IPS-15b (cell line): ENCODE data around the gene SARDH.

ENCODE experiments used
- H3K27me3 ChIP-seq: one replicate; pipeline ENCODE4 v1.6.1; 2013; ENCODE audit warnings: low read length; ENCODE audit not compliant: control insufficient read depth, insufficient read depth
- H3K36me3 ChIP-seq: one replicate; pipeline ENCODE4 v1.6.1; 2013; ENCODE audit warnings: low read length; ENCODE audit not compliant: control insufficient read depth, insufficient read depth
- H3K4me1 ChIP-seq: one replicate; pipeline ENCODE4 v1.6.1; 2013; ENCODE audit warnings: mild to moderate bottlenecking, low read length; ENCODE audit not compliant: control insufficient read depth, insufficient read depth
- H3K4me3 ChIP-seq: one replicate; pipeline ENCODE4 v1.5.1; 2013; ENCODE audit warnings: low read depth, low read length
- H3K9ac ChIP-seq: one replicate; pipeline ENCODE4 v1.6.1; 2013; ENCODE audit warnings: low read depth, mild to moderate bottlenecking, low read length
- H3K9me3 ChIP-seq: one replicate; pipeline ENCODE4 v1.6.1; 2013; ENCODE audit warnings: mild to moderate bottlenecking, low read length; ENCODE audit not compliant: control insufficient read depth, insufficient read depth

Gene SARDH

DNA sequence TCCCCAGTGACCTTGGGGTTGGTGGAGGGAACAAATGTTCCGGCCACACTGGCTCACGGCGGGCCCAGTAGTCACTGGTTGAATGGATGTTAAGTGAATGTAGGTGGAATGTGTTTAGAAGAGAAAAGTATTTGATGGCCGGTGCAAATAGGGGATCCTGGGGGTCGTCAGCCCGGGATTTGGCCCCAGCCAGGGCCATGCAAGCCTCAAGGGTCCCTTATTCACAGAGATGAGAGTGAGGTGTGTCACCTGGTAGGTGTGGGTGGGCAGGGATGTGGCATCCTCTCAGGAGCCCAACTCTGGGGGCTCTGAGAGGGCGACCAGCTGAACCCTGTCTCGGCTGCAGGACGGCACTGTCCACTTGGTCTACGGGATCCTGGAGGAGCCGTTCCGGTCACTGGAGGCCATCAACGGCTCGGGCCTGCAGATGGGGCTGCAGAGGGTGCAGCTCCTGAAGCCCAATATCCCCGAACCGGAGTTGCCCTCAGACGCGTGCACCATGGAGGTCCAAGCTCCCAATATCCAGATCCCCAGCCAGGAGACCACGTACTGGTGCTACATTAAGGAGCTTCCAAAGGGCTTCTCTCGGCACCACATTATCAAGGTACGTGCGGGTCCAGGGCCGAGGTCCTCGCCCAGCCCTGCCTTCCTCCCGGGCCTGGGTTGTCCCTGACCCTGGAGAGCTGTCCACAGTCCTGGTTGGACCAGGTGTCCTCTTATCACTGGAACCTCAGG lies 96.1 kb downstream of the SARDH start:
- Histone ChIP-seq H3K4me3 (no peak overlapping the region), H3K27me3 (no peaks in the 10 kb centered on the region)

DNA sequence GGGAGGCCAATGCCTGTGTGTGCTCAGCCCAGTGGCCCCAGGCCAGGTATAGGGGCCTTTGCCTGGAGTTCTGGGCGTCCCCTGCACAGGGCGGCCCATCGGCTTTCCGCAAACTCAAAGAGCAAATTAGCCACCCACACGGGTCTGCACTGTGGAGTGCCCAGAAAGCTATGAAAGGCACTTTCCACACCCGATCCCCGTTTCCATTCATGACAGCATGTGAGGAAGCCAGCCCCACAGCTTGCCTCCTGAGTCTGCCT lies 96.8 kb downstream of the SARDH start:
- no peaks in the 10 kb centered on the region for H3K27me3 ChIP-seq
- H3K9me3 ChIP-seq: no peaks in the 10 kb centered on the region
- H3K36me3 ChIP-seq: no peaks in the 10 kb centered on the region

More for the DNA sequence above, 96.1 kb downstream of the SARDH start:
- Histone ChIP-seq H3K36me3 (no peaks in the 10 kb centered on the region), H3K4me1 (no peaks in the 10 kb centered on the region), H3K9me3 (no peaks in the 10 kb centered on the region), H3K9ac (no peak overlapping the region)

DNA sequence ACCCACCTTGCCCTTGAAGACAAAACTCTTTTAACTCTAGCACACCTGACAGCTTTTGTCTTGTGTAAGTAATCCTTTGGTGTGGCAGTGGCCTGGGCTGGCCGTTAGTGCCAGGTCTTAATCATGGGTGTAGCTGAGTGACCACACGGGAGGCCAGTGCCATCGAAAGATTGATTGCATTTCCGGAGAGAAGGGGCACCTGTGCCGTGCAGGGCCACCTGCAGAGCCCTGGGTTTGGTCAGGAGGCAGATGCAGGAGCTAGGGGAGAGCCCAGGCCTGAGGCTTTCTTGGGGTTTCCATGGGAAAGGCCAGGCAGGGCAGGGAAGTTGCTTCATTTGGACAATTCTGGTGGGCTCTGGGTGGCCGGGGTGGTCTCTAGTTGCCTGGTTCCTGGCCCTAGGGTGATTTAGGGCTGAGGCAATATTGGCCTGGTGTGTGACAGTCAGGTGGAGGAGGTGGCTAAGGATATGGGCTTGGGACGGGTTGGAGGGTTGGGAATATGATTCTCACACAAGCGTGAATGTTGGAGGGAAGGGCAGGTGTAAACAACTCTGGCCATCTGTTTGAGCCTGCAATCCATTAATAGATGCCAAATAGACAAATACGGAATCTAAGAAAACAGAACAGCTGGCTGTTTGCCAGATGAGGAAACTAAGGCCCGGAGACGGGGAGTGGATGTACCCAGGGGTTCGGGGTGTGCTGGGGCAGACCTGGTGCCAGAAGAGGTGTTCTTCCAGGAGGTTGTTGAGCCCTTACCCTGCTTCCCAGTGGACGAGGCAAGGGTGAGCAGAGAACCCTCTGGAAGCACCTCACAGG lies 97.4 kb downstream of the SARDH start:
- Histone ChIP-seq H3K36me3 (no peaks in the 10 kb centered on the region), H3K4me3 (no peak overlapping the region)

More for the DNA sequence above, 96.8 kb downstream of the SARDH start:
- H3K9ac ChIP-seq: no peak overlapping the region
- H3K4me3 ChIP-seq: no peak overlapping the region
- H3K4me1 ChIP-seq: no peaks in the 10 kb centered on the region

DNA sequence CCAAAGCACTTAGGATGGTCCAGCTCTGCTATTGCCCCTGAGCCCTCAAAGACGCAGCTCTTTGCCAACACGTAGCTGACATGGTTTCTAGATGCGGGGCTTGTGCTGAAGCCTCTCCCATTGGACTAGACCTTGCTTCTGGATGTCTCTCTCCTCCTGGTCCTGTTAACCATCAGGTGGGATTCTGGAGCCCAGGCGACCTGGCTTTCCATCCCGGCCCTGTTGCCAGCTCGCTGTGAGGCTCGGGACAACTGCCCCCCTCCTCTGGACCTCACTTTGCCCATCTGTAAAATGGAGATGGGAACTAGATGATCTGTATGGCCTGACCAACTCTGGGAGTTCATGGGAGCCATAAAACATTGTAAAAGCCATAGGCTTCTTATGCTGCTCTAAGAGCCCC lies 98.0 kb downstream of the SARDH start:
- Histone ChIP-seq H3K9ac (no peak overlapping the region), H3K9me3 (no peaks in the 10 kb centered on the region), H3K36me3 (no peaks in the 10 kb centered on the region), H3K4me1 (no peaks in the 10 kb centered on the region), H3K27me3 (no peaks in the 10 kb centered on the region), H3K4me3 (no peak overlapping the region)

More for the DNA sequence above, 97.4 kb downstream of the SARDH start:
- H3K9me3 ChIP-seq: no peaks in the 10 kb centered on the region
- H3K4me1 ChIP-seq: no peaks in the 10 kb centered on the region
- no peak overlapping the region for H3K9ac ChIP-seq
- H3K27me3 ChIP-seq: no peaks in the 10 kb centered on the region

DNA sequence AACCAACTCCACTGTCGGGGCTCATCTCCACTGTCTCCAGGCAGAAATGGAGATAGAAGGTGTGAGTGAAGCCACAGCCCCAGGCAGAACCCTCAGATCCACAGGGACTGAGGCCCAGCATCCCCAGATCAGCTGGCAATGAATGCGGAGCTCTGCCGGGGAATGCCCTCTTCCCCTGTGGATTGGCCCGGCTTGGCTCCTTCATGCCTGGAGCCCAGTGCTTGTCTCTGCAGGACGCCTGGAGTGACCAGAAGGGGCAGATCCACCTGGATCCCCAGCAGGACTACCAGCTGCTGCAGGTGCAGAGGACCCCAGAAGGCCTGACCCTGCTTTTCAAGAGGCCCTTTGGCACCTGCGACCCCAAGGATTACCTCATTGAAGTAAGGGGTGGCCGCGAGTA lies 98.5 kb downstream of the SARDH start:
- Histone ChIP-seq H3K9ac (no peak overlapping the region), H3K36me3 (no peaks in the 10 kb centered on the region), H3K4me3 (no peak overlapping the region), H3K4me1 (no peaks in the 10 kb centered on the region), H3K9me3 (no peaks in the 10 kb centered on the region), H3K27me3 (no peaks in the 10 kb centered on the region)

DNA sequence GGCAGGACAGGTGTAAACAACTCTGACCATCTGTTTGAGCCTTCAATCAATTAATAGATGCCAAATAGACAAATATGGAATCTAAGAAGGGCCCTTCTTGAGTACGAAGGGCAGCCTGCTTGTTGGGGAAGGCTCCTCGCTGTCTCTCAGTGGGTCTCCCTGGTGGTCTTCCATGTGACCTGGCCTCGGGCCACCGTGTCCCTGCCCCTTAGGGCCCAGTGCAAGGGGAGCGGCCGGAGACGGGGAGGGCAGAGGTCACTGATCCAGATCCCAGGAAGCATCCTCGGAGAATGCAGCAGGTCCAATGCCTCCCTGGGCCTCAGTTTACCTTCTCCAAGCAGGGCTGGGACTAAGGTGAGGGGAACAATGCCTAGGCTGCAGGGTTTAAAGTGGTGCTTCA lies 99.4 kb downstream of the SARDH start:
- Histone ChIP-seq H3K9me3 (no peaks in the 10 kb centered on the region), H3K4me1 (peaks cover 2% of the 10 kb centered on the region), H3K27me3 (no peaks in the 10 kb centered on the region), H3K4me3 (no peak overlapping the region), H3K36me3 (no peaks in the 10 kb centered on the region), H3K9ac (no peak overlapping the region)

DNA sequence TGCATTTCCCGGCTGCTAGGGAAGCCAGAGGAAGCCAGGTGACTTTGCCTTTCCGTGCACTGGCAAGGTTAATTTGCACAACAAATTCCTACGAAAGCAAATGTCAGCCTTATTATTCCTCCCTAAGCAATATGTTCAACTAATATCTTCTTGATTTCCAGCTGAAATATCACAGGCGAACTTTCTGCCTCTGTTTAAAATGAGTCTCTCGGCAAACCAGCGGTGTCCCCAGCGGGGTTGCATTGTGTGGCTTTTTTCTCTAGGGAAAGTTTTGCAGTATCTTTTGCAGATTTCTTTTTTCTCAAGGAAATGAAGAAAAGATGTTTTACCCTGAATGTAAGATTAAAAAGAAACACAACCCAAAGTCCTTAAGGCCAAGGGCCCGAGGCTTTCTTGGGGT lies 100.1 kb downstream of the SARDH start:
- H3K4me1 ChIP-seq: peaks cover 2% of the 10 kb centered on the region

DNA sequence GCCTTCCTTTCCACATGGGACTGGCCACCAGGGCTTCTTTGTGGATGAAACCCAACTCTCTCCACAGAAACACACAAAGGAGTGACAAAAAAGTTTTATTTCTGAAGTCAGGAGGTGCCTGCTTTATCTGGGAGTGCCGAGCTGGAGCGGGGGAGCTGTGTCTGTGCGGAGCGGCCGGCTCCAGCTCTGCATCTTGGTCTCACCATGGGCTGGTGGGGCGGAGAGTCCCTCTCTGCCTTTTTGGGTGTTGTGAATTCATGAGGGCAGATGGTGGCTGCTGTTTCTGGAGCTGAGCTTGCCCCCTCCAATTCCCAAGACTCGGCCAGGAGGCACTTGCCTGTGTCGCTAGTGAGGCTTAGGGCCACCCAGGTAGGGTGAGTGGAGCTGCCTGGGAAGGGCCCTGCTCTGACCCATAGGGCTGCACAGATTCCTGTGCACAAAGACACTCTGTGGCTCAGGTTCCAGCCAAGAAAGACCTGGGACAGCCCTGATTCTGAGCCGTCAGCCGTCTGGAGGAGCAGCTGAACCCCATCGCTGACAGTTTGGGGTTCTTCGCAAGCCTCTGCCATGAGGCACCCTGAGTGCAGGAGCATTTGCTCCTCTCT lies 100.6 kb downstream of the SARDH start:
- Histone ChIP-seq H3K36me3 (no peaks in the 10 kb centered on the region), H3K9ac (no peak overlapping the region), H3K4me1 (peaks cover 2% of the 10 kb centered on the region), H3K4me3 (no peak overlapping the region), H3K9me3 (no peaks in the 10 kb centered on the region), H3K27me3 (no peaks in the 10 kb centered on the region)

More for the DNA sequence above, 100.1 kb downstream of the SARDH start:
- Histone ChIP-seq H3K9ac (no peak overlapping the region), H3K36me3 (no peaks in the 10 kb centered on the region), H3K4me3 (no peak overlapping the region), H3K27me3 (no peaks in the 10 kb centered on the region), H3K9me3 (no peaks in the 10 kb centered on the region)

DNA sequence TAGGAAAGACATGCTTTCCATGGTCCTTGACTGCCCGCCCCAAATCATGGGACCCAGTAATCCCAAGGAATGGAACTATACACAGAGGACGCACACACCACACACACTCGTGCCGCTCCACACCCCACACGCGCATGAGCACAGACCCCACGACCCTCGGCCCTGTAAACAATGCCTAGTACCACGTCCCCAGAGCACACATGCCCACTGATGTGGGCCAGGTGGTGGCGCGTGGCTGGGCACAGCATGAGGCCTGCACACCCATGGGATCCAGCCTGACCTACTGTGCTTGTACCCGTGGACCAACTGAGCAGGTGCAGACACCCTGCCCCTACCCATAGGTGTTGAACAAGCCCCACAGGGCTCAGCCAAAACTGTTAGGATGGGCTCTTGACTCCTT lies 101.2 kb downstream of the SARDH start:
- Histone ChIP-seq H3K4me1 (peaks cover 2% of the 10 kb centered on the region), H3K27me3 (no peaks in the 10 kb centered on the region), H3K4me3 (no peak overlapping the region), H3K9me3 (no peaks in the 10 kb centered on the region), H3K36me3 (no peaks in the 10 kb centered on the region), H3K9ac (no peak overlapping the region)

DNA sequence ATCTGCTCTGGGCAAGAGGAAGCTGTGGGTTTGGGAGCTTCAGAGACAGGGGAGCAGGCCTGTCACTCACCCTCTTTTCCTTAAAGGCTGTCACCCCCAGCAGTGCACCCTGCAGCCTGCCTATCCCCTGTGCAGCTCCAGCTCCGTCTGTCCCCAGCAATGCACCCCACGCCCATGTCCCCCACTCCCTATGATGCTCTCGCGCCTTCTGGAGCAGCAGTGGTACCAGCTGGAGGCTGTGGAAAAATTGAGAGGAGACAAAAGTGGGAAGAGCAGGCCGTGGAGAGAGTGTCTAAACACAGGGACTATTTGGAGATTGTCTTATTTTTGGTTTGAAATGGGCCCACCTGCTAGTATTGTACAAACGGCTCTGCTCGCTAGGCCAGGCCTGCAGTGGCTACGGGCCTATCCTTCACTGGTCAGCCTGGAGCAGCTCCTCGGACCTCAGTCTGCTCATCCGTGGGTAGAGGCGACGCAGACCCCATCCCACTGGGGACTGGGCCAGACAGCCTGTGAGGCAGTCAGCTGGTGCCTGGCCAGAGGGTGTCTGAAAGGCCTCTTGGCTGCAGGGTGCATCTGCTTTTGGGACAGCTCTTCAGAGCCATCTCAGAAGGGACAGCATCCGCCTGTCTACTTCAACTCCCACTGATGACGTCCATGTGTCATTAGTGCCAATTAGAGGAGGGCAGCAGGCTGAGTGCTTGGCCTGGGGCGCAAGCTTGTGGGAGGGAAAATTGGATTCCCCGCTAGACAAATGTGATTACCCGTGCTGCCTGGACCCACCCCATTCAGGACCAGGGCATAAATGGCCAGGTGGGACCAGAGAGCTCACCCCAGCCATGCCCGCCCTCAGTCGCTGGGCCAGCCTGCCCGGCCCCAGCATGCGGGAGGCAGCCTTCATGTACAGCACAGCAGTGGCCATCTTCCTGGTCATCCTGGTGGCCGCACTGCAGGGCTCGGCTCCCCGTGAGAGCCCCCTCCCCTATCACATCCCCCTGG lies 102.3 kb downstream of the SARDH start, which contains the start of gene DBH:
TSS of gene DBH (plus strand) at position 831 of the 999 bp plus-strand sequence. CDS start at position 840, 9 bp downstream.
- H3K9ac ChIP-seq: no peak within 1 kb of the TSS
- no peaks in the 10 kb centered on the region for H3K9me3 ChIP-seq
- no peaks in the 10 kb centered on the region for H3K36me3 ChIP-seq
- H3K4me3 ChIP-seq: no peak within 1 kb of the TSS
- H3K27me3 ChIP-seq: no peaks in the 10 kb centered on the region
- peaks cover 2% of the 10 kb centered on the region for H3K4me1 ChIP-seq

DNA sequence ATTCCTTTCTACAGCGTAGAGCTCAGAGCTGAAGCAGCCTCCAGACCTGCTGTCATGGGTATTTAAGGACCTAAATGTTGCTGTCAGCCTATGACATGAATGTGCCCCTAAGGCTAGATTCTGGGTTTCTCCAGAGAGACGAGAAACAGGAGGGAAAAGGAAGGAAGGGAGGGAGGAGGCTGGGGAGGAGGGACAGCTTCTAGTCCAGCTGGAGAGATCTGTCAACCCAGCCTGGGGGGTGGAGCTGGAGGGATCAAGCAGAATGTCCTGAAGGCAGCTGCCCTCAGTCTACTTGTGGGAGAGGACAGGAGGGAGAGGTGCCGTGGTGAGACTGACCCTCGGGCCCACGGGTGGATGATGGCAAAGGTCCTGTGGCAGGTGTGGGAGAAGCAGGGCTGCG lies 103.1 kb downstream of the SARDH start:
- H3K4me3 ChIP-seq: no peak overlapping the region
- H3K9me3 ChIP-seq: no peaks in the 10 kb centered on the region
- no peaks in the 10 kb centered on the region for H3K27me3 ChIP-seq
- H3K4me1 ChIP-seq: peaks cover 2% of the 10 kb centered on the region
- H3K9ac ChIP-seq: no peak overlapping the region
- H3K36me3 ChIP-seq: no peaks in the 10 kb centered on the region
